ENCODE data around the gene PPP1R16B.
A peak's percentile ranks its signal among the peaks of the same experiment; 100 is the strongest.
"Not testable (repeated sequence)": the region's sequence is repeated elsewhere in the genome, so short reads cannot be mapped to it uniquely, and the experiment has no call there.

Gene PPP1R16B

GRCh38 chr20:38952153-38952552, 146.7 kb downstream of the PPP1R16B start:
- peaks cover 32 to 43% of the 10 kb centered on the region in 2 donors for H3K36me3 ChIP-seq (ENCODE audit: control insufficient read depth in 2 of 2, insufficient read depth in 2 of 2, low read length in 2 of 2)
- peak overlapping the region; percentile 31 for H3K27ac ChIP-seq (ENCODE audit: low read length)
- H3K4me1 ChIP-seq (ENCODE audit: control insufficient read depth, insufficient read depth, low read length), result no peaks in the 10 kb centered on the region
- H3K27me3 ChIP-seq (ENCODE audit: control insufficient read depth in 1 of 2, insufficient read depth in 2 of 2, low read length in 2 of 2), result no peaks in the 10 kb centered on the region
- no peaks in the 10 kb centered on the region for H3K9me3 ChIP-seq (ENCODE audit: control insufficient read depth in 2 of 2, low read length in 2 of 2)
- no peak overlapping the region for H3K9ac ChIP-seq (ENCODE audit: low read length in 2 of 2)
- H3K4me3 ChIP-seq (ENCODE audit: low read length in 2 of 2), result no peak overlapping the region

- Histone ChIP-seq H3K36me3 (ENCODE audit: control insufficient read depth in 2 of 2, insufficient read depth in 2 of 2, low read length in 2 of 2) (peaks cover 19 to 32% of the 10 kb centered on the region in 2 donors), H3K4me1 (ENCODE audit: control insufficient read depth, insufficient read depth, low read length) (no peaks in the 10 kb centered on the region), H3K9me3 (ENCODE audit: control insufficient read depth in 2 of 2, low read length in 2 of 2) (no peaks in the 10 kb centered on the region), H3K27ac (ENCODE audit: low read length) (no peak overlapping the region), H3K27me3 (ENCODE audit: control insufficient read depth in 1 of 2, insufficient read depth in 2 of 2, low read length in 2 of 2) (no peaks in the 10 kb centered on the region), H3K4me3 (ENCODE audit: low read length in 2 of 2) (no peak overlapping the region), H3K9ac (ENCODE audit: low read length in 2 of 2) (no peak overlapping the region)
These were observed 148.3 kb downstream of the PPP1R16B start for GRCh38 chr20:38953630-38954340.

GRCh38 chr20:38957235-38957876, 151.9 kb downstream of the PPP1R16B start:
- peak overlapping the region; percentile 18 for H3K27ac ChIP-seq (ENCODE audit: low read length)
- H3K9ac ChIP-seq (ENCODE audit: low read length in 2 of 2), result no peak overlapping the region
- H3K36me3 ChIP-seq (ENCODE audit: control insufficient read depth in 2 of 2, insufficient read depth in 2 of 2, low read length in 2 of 2), result peaks cover 7 to 9% of the 10 kb centered on the region in 2 donors
- H3K4me1 ChIP-seq (ENCODE audit: control insufficient read depth, insufficient read depth, low read length), result peaks cover 9% of the 10 kb centered on the region
- no peak overlapping the region for H3K4me3 ChIP-seq (ENCODE audit: low read length in 2 of 2)
- H3K27me3 ChIP-seq (ENCODE audit: control insufficient read depth in 1 of 2, insufficient read depth in 2 of 2, low read length in 2 of 2), result no peaks in the 10 kb centered on the region
- H3K9me3 ChIP-seq (ENCODE audit: control insufficient read depth in 2 of 2, low read length in 2 of 2), result no peaks in the 10 kb centered on the region

GRCh38 chr20:38957915-38958485, 152.5 kb downstream of the PPP1R16B start:
- no peaks in the 10 kb centered on the region for H3K27me3 ChIP-seq (ENCODE audit: control insufficient read depth in 1 of 2, insufficient read depth in 2 of 2, low read length in 2 of 2)
- no peaks in the 10 kb centered on the region for H3K9me3 ChIP-seq (ENCODE audit: control insufficient read depth in 2 of 2, low read length in 2 of 2)
- H3K36me3 ChIP-seq (ENCODE audit: control insufficient read depth in 2 of 2, insufficient read depth in 2 of 2, low read length in 2 of 2), result peaks cover 4 to 7% of the 10 kb centered on the region in 2 donors
- H3K27ac ChIP-seq (ENCODE audit: low read length), result no peak overlapping the region
- no peak overlapping the region for H3K9ac ChIP-seq (ENCODE audit: low read length in 2 of 2)
- no peak overlapping the region for H3K4me3 ChIP-seq (ENCODE audit: low read length in 2 of 2)
- H3K4me1 ChIP-seq (ENCODE audit: control insufficient read depth, insufficient read depth, low read length), result peaks cover 15% of the 10 kb centered on the region

- not testable (repeated sequence) for H3K36me3 ChIP-seq (ENCODE audit: control insufficient read depth in 2 of 2, insufficient read depth in 2 of 2, low read length in 2 of 2); H3K27me3 ChIP-seq (ENCODE audit: control insufficient read depth in 1 of 2, insufficient read depth in 2 of 2, low read length in 2 of 2); H3K27ac ChIP-seq (ENCODE audit: low read length); H3K4me3 ChIP-seq (ENCODE audit: low read length in 2 of 2); H3K9me3 ChIP-seq (ENCODE audit: control insufficient read depth in 2 of 2, low read length in 2 of 2); H3K9ac ChIP-seq (ENCODE audit: low read length in 2 of 2)
- peaks cover 17% of the 10 kb centered on the region for H3K4me1 ChIP-seq (ENCODE audit: control insufficient read depth, insufficient read depth, low read length)
These were observed 154.7 kb downstream of the PPP1R16B start for GRCh38 chr20:38960187-38960687.

GRCh38 chr20:38961530-38962043, 156.1 kb downstream of the PPP1R16B start:
- Histone ChIP-seq H3K4me3 (ENCODE audit: low read length in 2 of 2) (peak overlapping the region; percentile 92 to 97), H3K4me1 (ENCODE audit: control insufficient read depth, insufficient read depth, low read length) (peaks cover 17% of the 10 kb centered on the region), H3K9ac (ENCODE audit: low read length in 2 of 2) (peak overlapping the region; percentile 80 to 83), H3K27ac (ENCODE audit: low read length) (peak overlapping the region; percentile 91), H3K36me3 (ENCODE audit: control insufficient read depth in 2 of 2, insufficient read depth in 2 of 2, low read length in 2 of 2) (peaks cover 5 to 7% of the 10 kb centered on the region in 2 donors), H3K27me3 (ENCODE audit: control insufficient read depth in 1 of 2, insufficient read depth in 2 of 2, low read length in 2 of 2) (no peaks in the 10 kb centered on the region), H3K9me3 (ENCODE audit: control insufficient read depth in 2 of 2, low read length in 2 of 2) (no peaks in the 10 kb centered on the region)

- H3K27ac ChIP-seq (ENCODE audit: low read length), result peak within 1 kb of the TSS; percentile 91
- H3K9ac ChIP-seq (ENCODE audit: low read length in 2 of 2), result peak within 1 kb of the TSS; percentile 93 to 94
- H3K36me3 ChIP-seq (ENCODE audit: control insufficient read depth in 2 of 2, insufficient read depth in 2 of 2, low read length in 2 of 2), result peaks cover 5 to 7% of the 10 kb centered on the region in 2 donors
- no peaks in the 10 kb centered on the region for H3K27me3 ChIP-seq (ENCODE audit: control insufficient read depth in 1 of 2, insufficient read depth in 2 of 2, low read length in 2 of 2)
- H3K9me3 ChIP-seq (ENCODE audit: control insufficient read depth in 2 of 2, low read length in 2 of 2), result no peaks in the 10 kb centered on the region
- peaks cover 22% of the 10 kb centered on the region for H3K4me1 ChIP-seq (ENCODE audit: control insufficient read depth, insufficient read depth, low read length)
- H3K4me3 ChIP-seq (ENCODE audit: low read length in 2 of 2), result peak within 1 kb of the TSS; percentile 92 to 97
These were observed 156.8 kb downstream of the PPP1R16B start, which contains the start of gene DHX35 for GRCh38 chr20:38962044-38962927. Gene DHX35 (plus strand): TSS chr20:38962344. CDS start chr20:38962368, 24 bp downstream.

- peak overlapping the region; percentile 93 to 94 for H3K9ac ChIP-seq (ENCODE audit: low read length in 2 of 2)
- peak overlapping the region; percentile 88 to 97 for H3K4me3 ChIP-seq (ENCODE audit: low read length in 2 of 2)
- peaks cover 27% of the 10 kb centered on the region for H3K4me1 ChIP-seq (ENCODE audit: control insufficient read depth, insufficient read depth, low read length)
- peak overlapping the region; percentile 91 for H3K27ac ChIP-seq (ENCODE audit: low read length)
- no peaks in the 10 kb centered on the region for H3K27me3 ChIP-seq (ENCODE audit: control insufficient read depth in 1 of 2, insufficient read depth in 2 of 2, low read length in 2 of 2)
- peaks cover 5 to 7% of the 10 kb centered on the region in 2 donors for H3K36me3 ChIP-seq (ENCODE audit: control insufficient read depth in 2 of 2, insufficient read depth in 2 of 2, low read length in 2 of 2)
- no peaks in the 10 kb centered on the region for H3K9me3 ChIP-seq (ENCODE audit: control insufficient read depth in 2 of 2, low read length in 2 of 2)
These were observed 157.5 kb downstream of the PPP1R16B start for GRCh38 chr20:38962928-38963401.

GRCh38 chr20:38963745-38964144, 158.2 kb downstream of the PPP1R16B start:
- no peaks in the 10 kb centered on the region for H3K9me3 ChIP-seq (ENCODE audit: control insufficient read depth in 2 of 2, low read length in 2 of 2)
- H3K4me1 ChIP-seq (ENCODE audit: control insufficient read depth, insufficient read depth, low read length), result peaks cover 32% of the 10 kb centered on the region
- no peak overlapping the region for H3K27ac ChIP-seq (ENCODE audit: low read length)
- peaks cover 5 to 7% of the 10 kb centered on the region in 2 donors for H3K36me3 ChIP-seq (ENCODE audit: control insufficient read depth in 2 of 2, insufficient read depth in 2 of 2, low read length in 2 of 2)
- no peak overlapping the region for H3K9ac ChIP-seq (ENCODE audit: low read length in 2 of 2)
- no peaks in the 10 kb centered on the region for H3K27me3 ChIP-seq (ENCODE audit: control insufficient read depth in 1 of 2, insufficient read depth in 2 of 2, low read length in 2 of 2)
- H3K4me3 ChIP-seq (ENCODE audit: low read length in 2 of 2), result no peak overlapping the region

GRCh38 chr20:38965264-38965663, 159.8 kb downstream of the PPP1R16B start:
- Histone ChIP-seq H3K27ac (ENCODE audit: low read length) (no peak overlapping the region), H3K4me1 (ENCODE audit: control insufficient read depth, insufficient read depth, low read length) (peaks cover 43% of the 10 kb centered on the region), H3K27me3 (ENCODE audit: control insufficient read depth in 1 of 2, insufficient read depth in 2 of 2, low read length in 2 of 2) (no peaks in the 10 kb centered on the region), H3K9ac (ENCODE audit: low read length in 2 of 2) (no peak overlapping the region), H3K9me3 (ENCODE audit: control insufficient read depth in 2 of 2, low read length in 2 of 2) (no peaks in the 10 kb centered on the region), H3K4me3 (ENCODE audit: low read length in 2 of 2) (no peak overlapping the region), H3K36me3 (ENCODE audit: control insufficient read depth in 2 of 2, insufficient read depth in 2 of 2, low read length in 2 of 2) (peaks cover 5 to 9% of the 10 kb centered on the region in 2 donors)

All from stomach smooth muscle (tissue), 2 donors.